Measurements from ENCODE around the gene P2RY13. TPM values are rescaled to one million over a fixed set of nuclear protein-coding genes. Genes with fewer than 3 reads are reported as not detected.

Gene P2RY13
- total and polyA plus RNA-seq, 2 donors (not counting 1 experiment from before 2014, with no cell fraction given) = 0.92 to 1.0 TPM

- Histone ChIP-seq H3K36me3 (replicated peaks in 1 of 2; ENCODE audit: control extremely low read depth in 1 of 2, control insufficient read depth in 1 of 2, extremely low read depth in 1 of 2, insufficient read depth in 2 of 2, low read length in 1 of 2) (no peaks in the 10 kb centered on the region), H3K4me2 (replicated peaks; ENCODE audit: low read depth, low read length, poor library complexity, severe bottlenecking) (no peak overlapping the region), H3K79me2 (ENCODE audit: control insufficient read depth, insufficient read depth, low read length) (no peaks in the 10 kb centered on the region), H3K27ac (ENCODE audit: low read length in 2 of 2) (no peak overlapping the region), H3K9ac (ENCODE audit: low read length) (no peak overlapping the region), H2AFZ (ENCODE audit: insufficient read depth, low read depth, low read length, poor library complexity, severe bottlenecking) (no peak overlapping the region), H3K9me3 (ENCODE audit: control extremely low read depth in 1 of 3, control insufficient read depth in 2 of 3, insufficient read depth in 1 of 3, low read length in 2 of 3) (no peaks in the 10 kb centered on the region), H4K20me1 (ENCODE audit: control insufficient read depth, insufficient read depth, low read length, poor library complexity, severe bottlenecking) (no peaks in the 10 kb centered on the region), H3K4me3 (ENCODE audit: control extremely low read depth in 1 of 5, extremely low read depth in 1 of 5, insufficient read depth in 1 of 5, low read depth in 2 of 5, low read length in 4 of 5) (no peak overlapping the region), H3K4me1 (ENCODE audit: control insufficient read depth in 2 of 2, insufficient read depth in 2 of 2, low read length in 2 of 2) (no peaks in the 10 kb centered on the region), H3K27me3 (replicated peaks in 1 of 4; ENCODE audit: control extremely low read depth in 1 of 4, control insufficient read depth in 3 of 4, insufficient read depth in 4 of 4, low read length in 3 of 4) (no peaks in the 10 kb centered on the region)
- Mint-ChIP-seq H3K9me3 (ENCODE audit: insufficient read depth) (no peaks in the 10 kb centered on the region), H3K27ac (no peak overlapping the region), H3K4me3 (no peak overlapping the region), H3K27me3 (no peaks in the 10 kb centered on the region), H3K4me1 (no peaks in the 10 kb centered on the region)
- ATAC-seq (ENCODE audit: low read depth) (no peak), DNase-seq (no peak)
- TF ChIP-seq EZH2 (IDR thresholded peaks at IDR 0.05; ENCODE audit: borderline replicate concordance, insufficient read depth, low read depth, low read length, poor library complexity, severe bottlenecking) (no peak), CTCF (IDR thresholded peaks at IDR 0.05) (no peak)
- ChIA-PET POLR2A (no interaction called here), CTCF (interaction anchor here (0.9 to 1.7 kb wide), 3 partner anchors 10 to 11 kb away, joined by 3 to 4 read pairs (median 3); no protein-coding TSS in a partner anchor)
- intact Hi-C loops (cut with micrococcal nuclease) = no loop called here
- 80% methylated on average over 1 of the region's 4 CpGs for WGBS (ENCODE audit: insufficient coverage)
These were observed 42.9 kb upstream of the P2RY13 start for GRCh38 chr3:151372063-151372820.

DNA sequence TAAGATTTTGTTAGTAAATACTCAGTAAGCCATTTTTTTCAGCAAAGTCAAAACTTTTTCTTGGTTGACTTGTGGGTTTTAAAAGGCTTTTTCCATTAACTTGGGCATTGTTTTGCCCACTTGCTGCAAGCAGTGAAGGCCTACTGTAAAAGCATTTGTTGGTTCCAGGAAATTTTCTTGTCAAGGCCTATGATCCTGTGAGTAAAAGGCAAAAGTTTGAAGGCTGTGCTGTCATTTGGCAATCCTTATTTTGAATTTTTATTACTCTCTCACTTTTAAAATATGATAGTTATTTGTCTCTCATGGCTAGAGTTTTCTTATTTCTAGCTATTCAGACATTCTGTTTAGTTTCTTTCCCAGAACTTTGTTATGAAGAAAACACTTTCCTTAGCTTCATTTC is 42.2 kb upstream of the P2RY13 start:
- H3K9me3 Mint-ChIP-seq (ENCODE audit: insufficient read depth) = no peaks in the 10 kb centered on the region
- no peak for TF ChIP-seq EZH2 (IDR thresholded peaks at IDR 0.05; ENCODE audit: borderline replicate concordance, insufficient read depth, low read depth, low read length, poor library complexity, severe bottlenecking)
- no peak for TF ChIP-seq CTCF (IDR thresholded peaks at IDR 0.05)
- no peak overlapping the region for H2AFZ ChIP-seq (ENCODE audit: insufficient read depth, low read depth, low read length, poor library complexity, severe bottlenecking)
- H3K36me3 ChIP-seq (replicated peaks in 1 of 2; ENCODE audit: control extremely low read depth in 1 of 2, control insufficient read depth in 1 of 2, extremely low read depth in 1 of 2, insufficient read depth in 2 of 2, low read length in 1 of 2) = no peaks in the 10 kb centered on the region
- H3K9me3 ChIP-seq (ENCODE audit: control extremely low read depth in 1 of 3, control insufficient read depth in 2 of 3, insufficient read depth in 1 of 3, low read length in 2 of 3) = no peaks in the 10 kb centered on the region
- DNase-seq (no peak), ATAC-seq (ENCODE audit: low read depth) (no peak)
- intact Hi-C loops (cut with micrococcal nuclease) = no loop called here
- no peak overlapping the region for H3K4me2 ChIP-seq (replicated peaks; ENCODE audit: low read depth, low read length, poor library complexity, severe bottlenecking)
- ChIA-PET CTCF (interaction anchor here (0.9 to 1.7 kb wide), 3 partner anchors 8 to 25 kb away, joined by 3 to 7 read pairs (median 3); no protein-coding TSS in a partner anchor), POLR2A (no interaction called here)
- H3K27me3 ChIP-seq (replicated peaks in 1 of 4; ENCODE audit: control extremely low read depth in 1 of 4, control insufficient read depth in 3 of 4, insufficient read depth in 4 of 4, low read length in 3 of 4) = no peaks in the 10 kb centered on the region
- H3K4me1 Mint-ChIP-seq = no peaks in the 10 kb centered on the region
- no peaks in the 10 kb centered on the region for H3K4me1 ChIP-seq (ENCODE audit: control insufficient read depth in 2 of 2, insufficient read depth in 2 of 2, low read length in 2 of 2)
- no peaks in the 10 kb centered on the region for H3K27me3 Mint-ChIP-seq
- H3K4me3 ChIP-seq (ENCODE audit: control extremely low read depth in 1 of 5, extremely low read depth in 1 of 5, insufficient read depth in 1 of 5, low read depth in 2 of 5, low read length in 4 of 5) = no peak overlapping the region
- no peak overlapping the region for H3K4me3 Mint-ChIP-seq
- no peak overlapping the region for H3K27ac Mint-ChIP-seq
- H4K20me1 ChIP-seq (ENCODE audit: control insufficient read depth, insufficient read depth, low read length, poor library complexity, severe bottlenecking) = no peaks in the 10 kb centered on the region
- H3K9ac ChIP-seq (ENCODE audit: low read length) = no peak overlapping the region
- H3K79me2 ChIP-seq (ENCODE audit: control insufficient read depth, insufficient read depth, low read length) = no peaks in the 10 kb centered on the region
- H3K27ac ChIP-seq (ENCODE audit: low read length in 2 of 2) = no peak overlapping the region

Data from B cell (primary cell).